Measurements from ENCODE around the gene TTLL5.

The TTLL5 gene

DNA sequence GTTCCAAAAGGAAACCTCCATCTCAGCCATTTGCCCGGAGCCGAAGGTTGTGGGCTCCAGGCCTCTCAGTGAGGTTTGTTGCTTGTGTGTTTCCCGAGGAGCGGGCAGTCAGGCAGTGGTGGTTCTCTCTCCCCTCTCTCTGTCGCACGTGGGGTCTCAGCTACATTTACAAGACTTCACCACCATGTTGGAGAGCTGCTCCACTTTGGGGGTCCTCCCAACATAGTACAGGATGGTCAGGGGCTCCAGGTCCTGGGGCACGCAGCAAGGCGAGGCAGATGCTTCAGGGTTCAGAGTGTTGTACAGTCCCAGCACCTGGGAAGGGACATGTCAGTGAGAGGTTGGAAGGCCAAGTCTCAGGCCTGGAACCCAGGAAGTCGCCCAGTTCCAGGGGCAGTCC lies 298.0 kb downstream of the TTLL5 start:
- Mint-ChIP-seq H3K36me3 (no peaks in the 10 kb centered on the region), H3K4me1 (no peaks in the 10 kb centered on the region), H3K9me3 (no peaks in the 10 kb centered on the region), H3K4me3 (no peak overlapping the region), H3K27ac (no peak overlapping the region)
- no peak for ATAC-seq
- no peak for DNase-seq (ENCODE audit: low spot score in 2 of 2)

DNA sequence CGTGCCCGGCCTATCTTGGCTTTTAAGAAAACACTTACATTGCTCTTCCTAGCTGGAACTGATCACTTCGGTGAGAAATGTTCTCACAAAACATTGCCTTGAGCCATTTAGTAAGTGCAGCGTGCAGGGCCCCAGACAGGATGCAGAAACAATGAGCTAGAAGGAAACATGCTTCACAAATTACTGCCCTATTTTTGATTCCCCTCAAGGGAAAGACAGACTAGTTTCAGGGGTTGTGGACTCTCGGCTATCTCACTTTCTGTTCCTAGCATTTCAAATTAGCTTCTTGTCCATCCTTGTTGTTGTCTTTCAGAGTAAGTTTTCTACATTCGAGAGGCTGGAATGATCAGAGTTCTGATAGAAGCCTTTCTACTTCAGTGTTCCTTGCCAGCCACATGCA lies 299.2 kb downstream of the TTLL5 start:
- no peak for DNase-seq (ENCODE audit: low spot score in 2 of 2)
- Mint-ChIP-seq H3K4me3 (no peak overlapping the region), H3K27ac (no peak overlapping the region), H3K9me3 (no peaks in the 10 kb centered on the region), H3K36me3 (no peaks in the 10 kb centered on the region), H3K4me1 (no peaks in the 10 kb centered on the region)
- ATAC-seq = no peak

DNA sequence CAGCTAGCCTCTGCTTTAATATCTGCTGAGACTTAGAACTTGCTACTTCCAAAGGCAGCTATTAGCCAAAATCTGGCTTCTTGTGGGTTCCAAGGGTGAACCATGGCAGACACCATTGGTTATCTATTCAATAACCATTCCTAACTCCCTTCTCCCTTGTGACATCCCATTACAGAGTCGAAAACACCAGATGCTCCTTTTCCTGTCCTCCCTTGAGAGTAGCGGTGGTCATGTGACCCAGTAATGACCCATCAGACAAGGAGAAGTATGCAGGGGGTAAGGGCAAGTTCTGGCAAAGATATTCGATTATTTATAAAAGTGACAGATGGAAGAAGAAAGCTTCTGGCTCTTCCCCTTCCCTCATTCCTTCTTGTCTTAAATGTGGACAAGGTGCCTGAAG lies 300.6 kb downstream of the TTLL5 start:
- H3K4me3 Mint-ChIP-seq = no peak overlapping the region
- no peaks in the 10 kb centered on the region for H3K4me1 Mint-ChIP-seq
- no peaks in the 10 kb centered on the region for H3K36me3 Mint-ChIP-seq
- H3K9me3 Mint-ChIP-seq = no peaks in the 10 kb centered on the region
- no peak for ATAC-seq
- DNase-seq (ENCODE audit: low spot score in 2 of 2) = no peak
- no peak overlapping the region for H3K27ac Mint-ChIP-seq

DNA sequence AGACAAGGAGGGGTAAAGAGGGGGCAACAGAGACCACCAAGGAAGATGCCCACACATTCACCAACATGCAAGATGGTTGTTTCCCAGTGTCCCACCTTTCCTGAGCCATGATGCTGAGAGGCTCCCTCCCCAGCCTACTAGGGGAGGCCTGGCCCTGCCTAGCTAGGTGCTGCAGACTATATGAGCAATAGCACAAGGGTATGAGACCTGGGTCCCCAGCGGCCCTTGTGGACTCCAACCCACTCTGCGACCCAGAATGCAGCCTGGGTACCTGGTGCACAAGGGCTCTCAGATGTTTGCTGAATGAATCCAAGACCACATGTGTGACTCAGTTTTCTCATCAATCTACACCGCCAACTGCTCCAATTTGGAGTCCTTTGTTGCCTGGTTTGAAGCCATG lies 306.8 kb downstream of the TTLL5 start:
- no peak for ATAC-seq
- no peaks in the 10 kb centered on the region for H3K36me3 Mint-ChIP-seq
- no peaks in the 10 kb centered on the region for H3K9me3 Mint-ChIP-seq
- H3K27ac Mint-ChIP-seq = no peak overlapping the region
- no peak overlapping the region for H3K4me3 Mint-ChIP-seq
- H3K4me1 Mint-ChIP-seq = no peaks in the 10 kb centered on the region
- no peak for DNase-seq (ENCODE audit: low spot score in 2 of 2)

DNA sequence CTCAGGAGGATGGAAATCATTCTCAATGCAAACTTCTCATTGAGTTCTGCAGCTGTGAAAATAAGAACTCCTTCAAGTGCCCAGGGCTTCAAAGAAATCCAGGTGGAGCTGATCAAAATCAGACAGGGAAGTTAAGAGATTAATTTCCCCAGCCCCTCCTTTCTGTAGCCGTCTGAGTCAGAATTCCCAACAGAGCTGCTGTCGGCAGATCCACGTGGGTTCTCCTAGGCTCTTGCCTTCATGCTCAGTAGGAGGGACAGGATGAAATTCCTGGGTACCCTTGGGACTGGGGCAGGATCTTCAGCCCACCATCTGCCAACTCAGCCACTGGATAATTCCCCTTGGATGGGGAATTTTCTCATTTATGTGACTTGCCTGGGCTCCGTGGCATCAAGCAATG lies 307.4 kb downstream of the TTLL5 start:
- Mint-ChIP-seq H3K9me3 (no peaks in the 10 kb centered on the region), H3K4me1 (no peaks in the 10 kb centered on the region), H3K36me3 (no peaks in the 10 kb centered on the region), H3K27ac (no peak overlapping the region), H3K4me3 (no peak overlapping the region)
- ATAC-seq = no peak
- no peak for DNase-seq (ENCODE audit: low spot score in 2 of 2)

DNA sequence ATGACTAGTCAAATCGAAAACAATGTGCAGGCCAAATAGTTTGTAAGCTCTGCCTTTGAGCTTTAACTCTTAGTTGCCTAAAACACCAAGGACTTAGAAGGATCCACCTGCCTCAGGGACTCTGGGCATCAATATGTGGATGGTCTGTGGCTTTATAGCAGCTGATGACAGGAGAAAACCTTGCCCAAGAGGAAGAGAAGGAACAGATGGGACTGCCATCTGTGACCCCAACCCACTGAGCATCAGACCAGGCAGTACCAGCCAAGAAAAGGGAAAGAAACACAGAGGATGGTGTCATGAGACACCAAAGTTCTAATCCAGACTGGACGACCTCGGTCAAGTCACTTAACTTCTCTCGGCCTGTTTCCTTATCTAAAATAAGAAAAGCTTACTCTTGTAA lies 308.1 kb downstream of the TTLL5 start:
- ATAC-seq = no peak
- H3K4me1 Mint-ChIP-seq = no peaks in the 10 kb centered on the region

DNA sequence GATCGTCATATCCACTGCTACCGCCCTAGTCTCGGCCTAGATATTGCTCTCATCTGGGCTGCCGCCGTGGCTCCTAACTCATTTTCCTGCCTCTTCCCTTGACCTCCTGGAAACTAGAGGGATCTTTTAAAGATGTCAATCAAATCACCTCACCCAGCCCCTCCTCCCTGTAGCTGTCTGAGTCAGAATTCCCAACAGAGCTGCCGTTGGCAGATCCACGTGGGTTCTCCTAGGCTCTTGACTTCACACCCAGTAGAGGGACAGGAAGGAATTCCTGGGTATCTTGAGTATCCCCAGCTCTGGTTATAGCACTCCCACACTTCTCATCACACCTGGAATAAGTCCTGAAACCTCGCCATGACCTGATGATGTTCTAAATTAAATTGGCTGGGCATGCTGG lies 308.8 kb downstream of the TTLL5 start:
- no peaks in the 10 kb centered on the region for H3K4me1 Mint-ChIP-seq
- DNase-seq (ENCODE audit: low spot score in 2 of 2) = no peak
- ATAC-seq = no peak
- no peak overlapping the region for H3K27ac Mint-ChIP-seq
- H3K4me3 Mint-ChIP-seq = no peak overlapping the region
- no peaks in the 10 kb centered on the region for H3K9me3 Mint-ChIP-seq
- H3K36me3 Mint-ChIP-seq = no peaks in the 10 kb centered on the region

More for the DNA sequence above, 308.1 kb downstream of the TTLL5 start:
- no peak overlapping the region for H3K4me3 Mint-ChIP-seq
- H3K27ac Mint-ChIP-seq = no peak overlapping the region
- H3K36me3 Mint-ChIP-seq = no peaks in the 10 kb centered on the region
- DNase-seq (ENCODE audit: low spot score in 2 of 2) = no peak
- no peaks in the 10 kb centered on the region for H3K9me3 Mint-ChIP-seq

DNA sequence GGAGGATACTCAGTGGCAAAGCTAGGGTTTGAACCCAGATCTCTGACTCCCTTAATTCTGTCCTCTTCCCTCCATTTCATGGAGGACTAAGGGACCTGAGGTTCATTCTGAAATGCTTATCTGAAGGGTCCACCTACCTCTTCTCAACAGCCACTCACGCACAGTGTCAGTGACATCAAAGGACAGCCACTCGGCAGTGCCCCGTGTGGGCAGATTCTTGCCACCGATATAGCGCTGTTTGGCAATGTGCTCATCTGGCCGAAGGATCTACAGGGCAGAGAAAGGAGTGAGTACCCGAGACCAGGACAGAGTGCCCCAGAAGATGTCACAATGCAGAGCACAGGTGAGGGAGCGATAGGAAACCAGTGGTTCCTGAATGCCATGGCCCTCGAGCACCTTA lies 309.9 kb downstream of the TTLL5 start:
- DNase-seq (ENCODE audit: low spot score in 2 of 2) (no peak), ATAC-seq (no peak)
- Mint-ChIP-seq H3K4me1 (no peaks in the 10 kb centered on the region), H3K9me3 (no peaks in the 10 kb centered on the region), H3K27ac (peak overlapping the region; percentile 20), H3K36me3 (no peaks in the 10 kb centered on the region), H3K4me3 (no peak overlapping the region)

DNA sequence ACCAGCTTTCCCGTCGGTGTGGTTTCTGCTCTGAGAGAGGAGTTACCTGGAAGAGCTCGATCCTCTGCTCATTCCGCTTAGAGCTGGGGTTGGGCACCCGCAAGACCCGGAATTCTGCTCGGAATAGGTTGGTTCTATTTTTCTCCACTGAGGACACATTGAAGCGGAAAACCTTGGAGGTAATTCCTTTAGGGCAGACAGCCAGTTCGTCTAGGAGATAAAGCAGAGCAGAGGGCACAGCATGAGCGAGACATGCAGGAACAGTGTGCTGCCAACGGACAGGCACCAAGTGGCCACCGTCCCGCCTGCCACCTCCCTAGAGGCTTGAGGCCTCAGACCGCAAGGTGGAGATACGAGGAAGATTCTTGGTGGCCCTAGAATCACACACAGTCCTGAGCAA lies 310.5 kb downstream of the TTLL5 start:
- Mint-ChIP-seq H3K4me3 (no peak overlapping the region), H3K4me1 (no peaks in the 10 kb centered on the region), H3K9me3 (no peaks in the 10 kb centered on the region), H3K27ac (peak overlapping the region; percentile 20), H3K36me3 (no peaks in the 10 kb centered on the region)
- DNase-seq (ENCODE audit: low spot score in 2 of 2) (no peak), ATAC-seq (no peak)

DNA sequence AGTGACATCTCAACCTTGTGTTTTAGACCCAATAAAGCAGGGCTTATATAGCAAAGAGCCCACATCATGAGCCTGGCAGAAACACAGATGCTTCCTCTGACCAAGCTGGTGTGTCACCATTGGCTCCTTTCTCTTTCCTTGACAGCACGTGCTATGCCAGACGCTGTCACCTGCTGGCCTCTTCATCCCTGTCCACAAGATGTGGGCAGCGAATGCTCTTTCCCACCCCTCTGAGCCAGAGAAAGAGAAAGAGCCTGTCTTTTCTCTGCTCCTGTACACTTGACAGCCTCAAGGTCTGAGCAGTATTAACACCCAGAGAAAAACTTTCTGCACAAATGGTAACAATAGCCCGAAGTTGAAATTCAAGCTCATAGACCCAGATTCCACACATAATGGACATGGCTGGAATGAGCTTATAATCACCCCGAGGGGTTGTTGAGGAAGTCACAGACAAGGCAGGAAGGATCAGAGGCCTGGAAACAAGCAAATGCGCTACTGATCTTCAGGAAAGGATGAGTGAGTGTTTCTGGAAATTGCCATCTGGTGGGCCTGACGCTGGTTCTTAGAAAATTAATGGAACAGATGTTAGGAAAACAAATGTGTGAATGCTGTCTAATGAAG lies 311.9 kb downstream of the TTLL5 start:
- no peak for DNase-seq (ENCODE audit: low spot score in 2 of 2)
- H3K9me3 Mint-ChIP-seq = no peaks in the 10 kb centered on the region
- ATAC-seq = no peak
- peaks cover 2% of the 10 kb centered on the region for H3K4me1 Mint-ChIP-seq
- no peaks in the 10 kb centered on the region for H3K36me3 Mint-ChIP-seq
- no peak overlapping the region for H3K27ac Mint-ChIP-seq
- H3K4me3 Mint-ChIP-seq = no peak overlapping the region

DNA sequence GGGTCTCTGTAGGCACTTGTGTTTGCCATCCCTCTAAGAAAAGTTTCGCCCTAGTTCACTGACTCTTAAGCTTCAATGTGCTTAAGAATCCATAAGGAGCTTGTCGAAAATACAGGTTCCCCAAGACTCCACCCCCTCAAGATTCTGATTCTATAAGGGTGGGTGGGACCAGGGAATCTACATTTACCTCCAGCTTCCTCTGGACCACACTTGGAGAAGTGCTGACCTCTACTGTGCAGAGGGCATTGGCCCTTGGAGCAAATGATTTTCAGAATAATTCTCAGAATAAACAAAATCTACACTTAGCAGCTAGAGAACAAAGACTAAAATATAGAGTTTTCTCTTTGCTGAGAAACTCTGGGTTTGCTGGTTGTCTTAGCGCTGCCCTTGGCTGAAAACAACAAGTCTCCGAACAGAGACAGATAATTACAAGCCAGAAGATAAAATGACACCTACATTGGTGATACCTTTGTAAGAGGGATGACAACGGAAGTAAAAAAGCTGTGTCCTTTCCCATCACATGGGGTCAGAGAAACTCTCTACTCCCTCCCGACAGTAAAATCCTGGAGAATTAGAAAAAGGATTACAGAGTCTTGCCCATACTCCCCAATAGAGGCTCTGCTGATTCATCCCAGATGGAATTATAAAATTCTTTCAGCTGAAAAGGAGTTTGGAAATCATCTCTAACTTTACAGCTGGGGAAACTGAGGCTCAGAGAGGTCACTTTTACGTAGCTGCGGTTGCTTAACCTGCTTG lies 316.0 kb downstream of the TTLL5 start:
- Mint-ChIP-seq H3K36me3 (no peaks in the 10 kb centered on the region), H3K27ac (no peak overlapping the region), H3K9me3 (no peaks in the 10 kb centered on the region), H3K4me3 (no peak overlapping the region), H3K4me1 (peaks cover 40% of the 10 kb centered on the region)
- no peak for ATAC-seq
- DNase-seq (ENCODE audit: low spot score in 2 of 2) = no peak

DNA sequence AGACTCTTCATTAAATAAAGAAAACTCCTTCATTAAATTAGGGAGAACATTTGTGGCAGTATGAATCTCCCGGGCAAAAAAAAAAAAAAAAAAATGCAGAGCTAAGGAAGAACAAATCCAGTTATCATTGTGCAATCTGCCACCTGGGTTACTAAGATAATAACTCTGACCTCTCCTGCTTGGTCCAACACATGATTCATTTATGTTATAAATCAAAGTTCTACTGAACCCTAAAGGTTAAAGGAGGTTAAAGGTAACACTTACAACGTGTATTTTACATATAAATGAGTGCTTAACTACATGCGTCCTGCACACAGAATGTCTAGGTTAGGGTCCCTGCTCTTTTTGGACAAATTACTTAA lies 316.5 kb downstream of the TTLL5 start:
- H3K4me1 Mint-ChIP-seq = peaks cover 42% of the 10 kb centered on the region
- no peak overlapping the region for H3K4me3 Mint-ChIP-seq
- H3K9me3 Mint-ChIP-seq = no peaks in the 10 kb centered on the region
- no peaks in the 10 kb centered on the region for H3K36me3 Mint-ChIP-seq
- ATAC-seq (no peak), DNase-seq (ENCODE audit: low spot score in 2 of 2) (no peak)
- peak overlapping the region; percentile 68 for H3K27ac Mint-ChIP-seq

DNA sequence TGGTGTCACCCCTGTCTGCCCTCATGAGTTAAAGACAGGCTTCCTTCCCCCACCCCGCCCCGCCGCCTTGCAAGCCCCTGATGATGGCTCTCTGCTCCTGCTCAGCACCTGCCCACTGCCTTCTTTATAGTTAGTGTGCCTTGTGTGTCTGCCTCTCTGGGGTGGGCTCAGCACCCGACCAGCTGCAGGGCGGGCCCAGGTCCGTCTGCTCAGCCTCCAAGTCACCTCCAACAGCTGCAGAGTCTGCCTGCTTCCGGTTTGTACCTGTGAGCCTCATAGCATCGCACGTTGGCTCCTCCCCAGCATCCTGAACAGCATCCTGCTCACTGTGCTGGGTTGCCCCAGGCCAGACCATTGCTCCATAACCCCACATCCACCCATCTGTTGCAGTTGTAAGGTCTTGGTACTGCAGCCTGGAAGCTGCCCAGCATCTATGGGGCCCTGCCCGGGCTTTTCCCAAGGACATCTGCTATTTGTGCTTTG lies 317.2 kb downstream of the TTLL5 start:
- H3K36me3 Mint-ChIP-seq = no peaks in the 10 kb centered on the region
- no peak for DNase-seq (ENCODE audit: low spot score in 2 of 2)
- peaks cover 42% of the 10 kb centered on the region for H3K4me1 Mint-ChIP-seq
- no peak for ATAC-seq
- H3K27ac Mint-ChIP-seq = peak overlapping the region; percentile 68
- H3K9me3 Mint-ChIP-seq = no peaks in the 10 kb centered on the region
- no peak overlapping the region for H3K4me3 Mint-ChIP-seq

DNA sequence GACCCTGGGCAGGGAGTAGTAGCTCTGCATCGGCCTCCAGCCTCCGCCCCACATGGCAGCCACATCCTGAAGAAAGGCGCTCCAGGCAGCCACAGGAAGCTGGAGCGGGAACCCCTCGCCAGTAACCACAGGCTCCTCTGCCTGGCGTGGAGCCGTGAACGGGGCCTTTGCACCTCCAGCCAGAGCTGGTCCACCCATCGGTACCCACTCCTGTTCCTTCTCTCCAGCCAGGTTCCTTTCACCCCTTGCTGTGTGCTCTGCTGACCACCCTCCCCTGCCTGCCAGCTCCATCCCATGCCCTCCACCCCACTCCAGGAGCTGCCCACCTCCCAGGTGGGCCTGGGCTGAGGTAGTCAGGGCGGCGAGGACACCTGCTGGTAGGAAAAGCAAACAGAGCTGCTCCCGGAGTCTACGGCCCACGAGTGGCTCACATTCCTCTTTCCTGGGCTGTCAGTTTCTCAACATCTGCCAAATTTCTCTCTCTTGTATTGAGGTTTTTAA lies 318.1 kb downstream of the TTLL5 start:
- H3K4me1 Mint-ChIP-seq = peaks cover 42% of the 10 kb centered on the region
- peak overlapping the region; percentile 68 for H3K27ac Mint-ChIP-seq
- no peaks in the 10 kb centered on the region for H3K9me3 Mint-ChIP-seq
- peaks cover 5% of the 10 kb centered on the region for H3K36me3 Mint-ChIP-seq
- H3K4me3 Mint-ChIP-seq = no peak overlapping the region
- no peak for ATAC-seq
- DNase-seq (ENCODE audit: low spot score in 2 of 2) = no peak

DNA sequence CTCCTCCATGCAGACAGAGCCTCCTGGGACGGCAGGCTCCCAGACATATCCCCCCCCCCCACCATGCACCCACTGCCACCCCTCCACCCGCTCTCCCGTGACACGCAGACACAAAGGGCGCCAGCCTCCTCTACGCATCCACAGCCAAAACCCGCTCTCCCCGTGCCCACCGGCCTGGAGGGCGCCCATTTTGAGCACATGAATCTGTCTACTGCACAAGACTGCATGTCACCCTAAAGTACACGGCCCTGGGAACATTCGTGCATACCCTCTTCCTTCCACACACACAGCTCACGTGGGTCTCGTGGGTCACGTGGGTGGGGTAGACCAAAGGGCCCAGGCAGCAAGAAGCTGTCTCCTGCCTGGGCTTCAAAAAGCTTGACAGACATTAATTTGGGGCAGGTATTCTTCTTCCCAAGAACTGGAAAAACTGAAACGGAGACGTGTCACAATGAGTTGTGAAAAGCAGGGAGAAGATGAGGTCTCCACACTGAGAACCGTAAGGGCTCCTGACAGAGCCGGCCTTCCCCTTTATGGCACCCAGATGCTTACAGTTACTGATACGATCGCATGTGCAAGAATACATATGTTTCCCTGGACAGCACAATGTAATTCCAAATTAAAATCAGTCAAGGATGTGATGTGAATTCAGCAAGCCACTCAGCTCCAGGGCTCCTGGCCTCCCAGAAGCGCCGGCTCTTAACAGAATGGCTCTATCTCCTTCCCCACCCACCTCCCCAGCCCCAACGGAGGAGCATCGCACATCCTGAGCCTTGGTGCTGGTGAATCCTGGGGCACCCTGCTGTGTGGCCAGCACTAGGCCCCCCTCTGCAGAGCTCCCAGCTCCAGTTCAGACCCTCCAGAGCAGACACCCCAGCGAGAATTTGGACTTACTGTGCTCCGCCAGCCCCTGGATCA lies 318.9 kb downstream of the TTLL5 start:
- Mint-ChIP-seq H3K9me3 (no peaks in the 10 kb centered on the region), H3K36me3 (peaks cover 5% of the 10 kb centered on the region), H3K4me1 (peaks cover 42% of the 10 kb centered on the region), H3K4me3 (peak overlapping the region; percentile 79), H3K27ac (peak overlapping the region; percentile 69)
- no peak for ATAC-seq
- no peak for DNase-seq (ENCODE audit: low spot score in 2 of 2)

Measured in stimulated activated effector memory CD8-positive, alpha-beta T cell treated with anti-CD3 and anti-CD28 coated beads, Interleukin-12 subunit alpha, Interleukin-12 subunit beta, amount 100 ng/mL, for 72 hours (primary cell).